ENCODE data around the gene KATNB1.

GRCh38 chr16:57755726-57756423 is 20.3 kb downstream of the KATNB1 start:
- no peak for TF ChIP-seq CTCF (IDR thresholded peaks at IDR 0.05)
- TF ChIP-seq POLR2A (IDR thresholded peaks at IDR 0.05), result no peak
- no peak for TF ChIP-seq POLR2AphosphoS5 (IDR thresholded peaks at IDR 0.05)

Data from breast epithelium (tissue), 3 donors.